Gastroesophageal sphincter (tissue), 3 donors: Measurements from ENCODE around the gene CACNB4.

Experiments used
- CTCF ChIP-seq, 4 experiments: fragments of 200-600 bp in 2 of 4; fragments of 450-650 bp in 2 of 4; sonication (generic) in 1 of 4; IDR thresholded peaks; one replicate each; pipeline ENCODE4 v1.5.1; 2017 to 2019; ENCODE audit warnings: antibody characterized with exemption in 4 of 4, mild to moderate bottlenecking in 2 of 4, moderate library complexity in 2 of 4
- EP300 ChIP-seq: sonication (generic); formaldehyde crosslinking; IDR thresholded peaks from one replicate; pipeline ENCODE4 v1.6.1; 2017; ENCODE audit warnings: antibody characterized with exemption, mild to moderate bottlenecking
- POLR2A ChIP-seq, 2 donors: fragments of 450-650 bp; IDR thresholded peaks; one replicate each; pipeline ENCODE4 v1.6.1; 2017; ENCODE audit warnings: antibody characterized with exemption in 2 of 2, mild to moderate bottlenecking in 2 of 2, moderate library complexity in 1 of 2
- POLR2AphosphoS5 ChIP-seq: sonication (generic); formaldehyde crosslinking; IDR thresholded peaks from one replicate; pipeline ENCODE4 v1.6.1; 2017; ENCODE audit warnings: antibody characterized with exemption

- TF ChIP-seq CTCF (IDR thresholded peaks at IDR 0.05) (no peak), POLR2AphosphoS5 (no peak), EP300 (no peak), POLR2A (IDR thresholded peaks at IDR 0.05) (no peak)
Measured at GRCh38 chr2:152034257-152034801, 64.5 kb downstream of the CACNB4 start.
